GM12878 (cell line): ENCODE data around the gene UGT1A8. TPM values are rescaled to one million over a fixed set of nuclear protein-coding genes. Genes with fewer than 3 reads are reported as not detected.

ENCODE experiments used
- ATAC-seq: fragments of 200-7000 bp; cut with Tn5 transposase; 3 replicates; pipeline ENCODE4 v1.9.1; 2020; ENCODE audit warnings: mild to moderate bottlenecking, moderate library complexity
- BruUV-seq: library from RNA; stranded (reverse); fragments of 400-500 nt; replicated peaks from 2 replicates; lab custom pipeline; 2021; lab: Mats Ljungman, UMichigan
- CTCF ChIA-PET: fragments of 300-600 bp; sonication (Branson Sonifier 250); formaldehyde crosslinking; extraction: SDS; loops from one replicate; lab custom pipeline; 2021; ENCODE audit warnings: inconsistent platforms; lab: Yijun Ruan, JAX
- POLR2A ChIA-PET: fragments of 350-600 bp; formaldehyde crosslinking; extraction: SDS; loops from one replicate; lab custom pipeline; 2021; ENCODE audit warnings: inconsistent platforms; lab: Charles Lee
- RAD21 ChIA-PET: fragments of 300-600 bp; sonication (Branson Sonifier 250); formaldehyde crosslinking; loops from one replicate; lab custom pipeline; 2023; ENCODE audit warnings: antibody characterized with exemption; ENCODE audit not compliant: unreplicated experiment; lab: Charles Lee
- SMC1A ChIA-PET: fragments of 300-600 bp; sonication (Branson Sonifier 250); formaldehyde crosslinking; loops from one replicate; lab custom pipeline; 2023; ENCODE audit not compliant: unreplicated experiment, uncharacterized antibody; lab: Charles Lee
- DNase-seq: peaks from one replicate; pipeline ENCODE4 v3.0.0-alpha.2; 2011; ENCODE audit warnings: low read depth, low spot score
- FAIRE-seq: peaks from 3 replicates; lab custom pipeline; 2011; peaks lifted over from hg19 to GRCh38; lab: Jason Lieb, UNC
- H2AFZ ChIP-seq: 2 replicates; pipeline ENCODE4 v1.6.0; 2011; ENCODE audit warnings: low read depth, low read length, control low read depth; ENCODE audit not compliant: control insufficient read depth
- H3K27ac ChIP-seq: 2 replicates; pipeline ENCODE4 v1.5.1; 2011; ENCODE audit warnings: control low read depth; ENCODE audit not compliant: control insufficient read depth, insufficient read depth
- H3K27me3 ChIP-seq, 2 experiments: replicated peaks in 1 of 2; 2 replicates each; pipeline versions ENCODE4 v1.6.0 to v1.6.1; 2011; ENCODE audit warnings: low read length in 1 of 2; ENCODE audit not compliant: control insufficient read depth in 2 of 2, insufficient read depth in 2 of 2
- H3K36me3 ChIP-seq, 2 experiments: 2 replicates each; pipeline ENCODE4 v1.5.1; 2011; ENCODE audit warnings: low read length in 1 of 2; ENCODE audit not compliant: control insufficient read depth in 2 of 2, insufficient read depth in 2 of 2
- H3K4me1 ChIP-seq: 2 replicates; pipeline ENCODE4 v1.6.1; 2011; ENCODE audit warnings: mild to moderate bottlenecking, low read length, moderate library complexity, mixed read lengths; ENCODE audit not compliant: control insufficient read depth, insufficient read depth
- H3K4me2 ChIP-seq: 2 replicates; pipeline ENCODE4 v1.6.0; 2011; ENCODE audit warnings: control low read depth; ENCODE audit not compliant: control insufficient read depth, insufficient read depth
- H3K4me3 ChIP-seq: fragments of 200-600 bp; sonication (generic); 2 replicates; pipeline ENCODE4 v1.5.1; 2016
- H3K79me2 ChIP-seq: 2 replicates; pipeline ENCODE4 v1.6.0; 2011; ENCODE audit warnings: low read length; ENCODE audit not compliant: control insufficient read depth, insufficient read depth
- H3K9ac ChIP-seq: 2 replicates; pipeline ENCODE4 v1.8.0; 2011; ENCODE audit warnings: low read length, control low read depth, mixed read lengths; ENCODE audit not compliant: control insufficient read depth, insufficient read depth
- H3K9me3 ChIP-seq: replicated peaks from 3 replicates; pipeline ENCODE4 v1.5.1; 2011; ENCODE audit warnings: mild to moderate bottlenecking, low read length; ENCODE audit not compliant: control insufficient read depth, insufficient read depth
- H4K20me1 ChIP-seq: 2 replicates; pipeline ENCODE4 v1.6.0; 2011; ENCODE audit not compliant: control insufficient read depth, insufficient read depth
- BCL11A ChIP-seq: IDR thresholded peaks from 2 replicates; pipeline ENCODE4 v1.6.1; 2011; ENCODE audit warnings: low read depth, low read length
- BHLHE40 ChIP-seq, 2 experiments: fragments of 450-650 bp in 1 of 2; IDR thresholded peaks; 2 replicates each; pipeline ENCODE4 v1.6.1; 2011 to 2017; ENCODE audit warnings: low read depth in 2 of 2, borderline replicate concordance in 1 of 2, improper control_type of control experiment in 1 of 2, low read length in 1 of 2, mild to moderate bottlenecking in 1 of 2
- CREB1 ChIP-seq: IDR thresholded peaks from 2 replicates; pipeline ENCODE4 v1.6.1; 2012; ENCODE audit warnings: low read depth, mild to moderate bottlenecking, inconsistent platforms
- E2F8 ChIP-seq: fragments of 450-650 bp; IDR thresholded peaks from 2 replicates; pipeline ENCODE4 v1.6.1; 2018; ENCODE audit warnings: mild to moderate bottlenecking, low read depth, moderate library complexity; ENCODE audit not compliant: partially characterized antibody
- EGR1 ChIP-seq, 2 experiments: IDR thresholded peaks; 1 replicate in 1 of 2; 2 replicates in 1 of 2; pipeline ENCODE4 v1.6.1; 2011 to 2012; ENCODE audit warnings: low read depth in 2 of 2, low read length in 2 of 2, borderline replicate concordance in 1 of 2, mild to moderate bottlenecking in 1 of 2, moderate library complexity in 1 of 2
- ELK1 ChIP-seq: IDR thresholded peaks from 2 replicates; pipeline ENCODE4 v1.6.1; 2012; ENCODE audit warnings: low read depth, low read length, improper control_type of control experiment
- LARP7 ChIP-seq: fragments of 450-650 bp; IDR thresholded peaks from 2 replicates; pipeline ENCODE4 v1.6.1; 2017; ENCODE audit warnings: mild to moderate bottlenecking
- MAX ChIP-seq: IDR thresholded peaks from 2 replicates; pipeline ENCODE4 v1.6.1; 2012; ENCODE audit warnings: low read depth, low read length, improper control_type of control experiment
- NR2C2 ChIP-seq: IDR thresholded peaks from 2 replicates; pipeline ENCODE4 v1.6.1; 2011; ENCODE audit warnings: borderline replicate concordance, low read depth; ENCODE audit not compliant: control insufficient read depth, insufficient read length
- PBX3 ChIP-seq: IDR thresholded peaks from 2 replicates; pipeline ENCODE4 v1.6.1; 2011; ENCODE audit warnings: mild to moderate bottlenecking, low read depth, low read length, moderate library complexity; ENCODE audit not compliant: insufficient replicate concordance
- TAF1 ChIP-seq: IDR thresholded peaks from 2 replicates; pipeline ENCODE4 v1.6.1; 2011; ENCODE audit warnings: mild to moderate bottlenecking, low read depth, low read length, borderline replicate concordance
- WGBS: methylation state at CpG from one replicate; pipeline ENCODE4 v1.1.6; 2016; ENCODE audit warnings: low lambda C conversion rate; ENCODE audit not compliant: insufficient replicate concordance, insufficient coverage; ENCODE audit errors: missing lambda C conversion rate; 5-methylcytosine and 5-hydroxymethylcytosine counted together
- in situ Hi-C: fragments of 300-500 bp; cut with MboI; formaldehyde crosslinking; loops from 9 replicates; pipeline ENCODE4 v1.14.3; 2018; ENCODE audit warnings: mixed read lengths
- intact Hi-C: fragments of 100-400 bp; cut with micrococcal nuclease; formaldehyde crosslinking; loops from one replicate; pipeline ENCODE4 v1.14.2; 2022; ENCODE audit not compliant: unreplicated experiment
- polyA plus RNA-seq, 11 experiments: library from polyadenylated mRNA; depleted of rRNA in 4 of 11; unstranded in 6 of 11; stranded (reverse) in 5 of 11; fragments of >200 nt; fragmentation: Nextera tagmentation in 4 of 11; fragmentation: Illumina TruSeq in 1 of 11; extraction: Ambion mirVana in 4 of 11; extraction: Trizol in 1 of 11; gene quantifications; 1 replicate in 1 of 11; 2 replicates in 10 of 11; pipeline versions ENCODE4 v1.2.1 to v1.2.3, GENCODE V29; 2011 to 2016; ENCODE audit warnings: inconsistent platforms in 2 of 11, missing spikeins in 2 of 11, low read depth in 1 of 11
- total RNA-seq, 4 experiments: library from RNA; depleted of rRNA in 3 of 4; stranded (reverse); fragments of >200 nt in 3 of 4; fragmentation: Illumina TruSeq in 1 of 4; extraction: Trizol in 1 of 4; gene quantifications; 2 replicates each; pipeline versions ENCODE4 v1.2.1 to v1.2.3, GENCODE V29; 2013 to 2021
- TF ChIP-seq, protein P1 (sequence below): fragments of 450-650 bp; IDR thresholded peaks from 2 replicates; pipeline ENCODE4 v1.6.1; 2016; ENCODE audit warnings: mild to moderate bottlenecking

Gene UGT1A8
- total and polyA plus RNA-seq, 10 of the 15 experiments (the other 5 are each of a cell fraction or from before 2014, with no cell fraction given), result not detected

GRCh38 chr2:233620204-233620603, 2.8 kb downstream of the UGT1A8 start:
- Histone ChIP-seq H4K20me1 (no peaks in the 10 kb centered on the region), H3K27ac (no peak overlapping the region), H3K27me3 (no peaks in the 10 kb centered on the region), H3K36me3 (no peaks in the 10 kb centered on the region), H3K4me1 (no peaks in the 10 kb centered on the region), H3K4me2 (no peak overlapping the region), H2AFZ (no peak overlapping the region), H3K9ac (no peak overlapping the region), H3K79me2 (no peaks in the 10 kb centered on the region), H3K9me3 (no peaks in the 10 kb centered on the region; the same call in 2 of the 3 replicates), H3K4me3 (no peak overlapping the region)
- WGBS, result 26% methylated on average over 4 of the region's 4 CpGs
- ChIA-PET POLR2A (no interaction called here), RAD21 (no interaction called here), CTCF (no interaction called here), SMC1A (no interaction called here)
- ATAC-seq, result no peak
- intact Hi-C loops, result no loop called here
- in situ Hi-C loops, result no loop called here
- no peak for DNase-seq
- no peak for FAIRE-seq
- no TSS peak for BruUV-seq
- TF ChIP-seq TAF1, result no peak
- TF ChIP-seq CREB1, result no peak
- no peak for TF ChIP-seq LARP7
- TF ChIP-seq, protein P1, sequence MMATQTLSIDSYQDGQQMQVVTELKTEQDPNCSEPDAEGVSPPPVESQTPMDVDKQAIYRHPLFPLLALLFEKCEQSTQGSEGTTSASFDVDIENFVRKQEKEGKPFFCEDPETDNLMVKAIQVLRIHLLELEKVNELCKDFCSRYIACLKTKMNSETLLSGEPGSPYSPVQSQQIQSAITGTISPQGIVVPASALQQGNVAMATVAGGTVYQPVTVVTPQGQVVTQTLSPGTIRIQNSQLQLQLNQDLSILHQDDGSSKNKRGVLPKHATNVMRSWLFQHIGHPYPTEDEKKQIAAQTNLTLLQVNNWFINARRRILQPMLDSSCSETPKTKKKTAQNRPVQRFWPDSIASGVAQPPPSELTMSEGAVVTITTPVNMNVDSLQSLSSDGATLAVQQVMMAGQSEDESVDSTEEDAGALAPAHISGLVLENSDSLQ, result no peak
- TF ChIP-seq BCL11A, result no peak
- TF ChIP-seq NR2C2, result no peak
- TF ChIP-seq EGR1 (IDR thresholded peaks at IDR 0.05; ENCODE audit: borderline replicate concordance in 1 of 2, low read depth in 2 of 2, low read length in 2 of 2), result no peak
- no peak for TF ChIP-seq ELK1
- TF ChIP-seq BHLHE40 (IDR thresholded peaks at IDR 0.05; ENCODE audit: borderline replicate concordance in 1 of 2, low read depth in 2 of 2, low read length in 1 of 2), result no peak
- TF ChIP-seq MAX, result no peak
- TF ChIP-seq E2F8, result no peak
- TF ChIP-seq PBX3, result no peak
